Activated CD8-positive, alpha-beta memory T cell treated with anti-CD3 and anti-CD28 coated beads for 1 hour (primary cell): ENCODE results near the gene OXT.

ENCODE experiments used
- DNase-seq, 2 donors: peaks; one replicate each; pipeline ENCODE4 v3.0.0-alpha.2; 2020; ENCODE audit warnings: low read depth in 1 of 2; ENCODE audit errors: extremely low read depth in 1 of 2

The OXT gene

DNA sequence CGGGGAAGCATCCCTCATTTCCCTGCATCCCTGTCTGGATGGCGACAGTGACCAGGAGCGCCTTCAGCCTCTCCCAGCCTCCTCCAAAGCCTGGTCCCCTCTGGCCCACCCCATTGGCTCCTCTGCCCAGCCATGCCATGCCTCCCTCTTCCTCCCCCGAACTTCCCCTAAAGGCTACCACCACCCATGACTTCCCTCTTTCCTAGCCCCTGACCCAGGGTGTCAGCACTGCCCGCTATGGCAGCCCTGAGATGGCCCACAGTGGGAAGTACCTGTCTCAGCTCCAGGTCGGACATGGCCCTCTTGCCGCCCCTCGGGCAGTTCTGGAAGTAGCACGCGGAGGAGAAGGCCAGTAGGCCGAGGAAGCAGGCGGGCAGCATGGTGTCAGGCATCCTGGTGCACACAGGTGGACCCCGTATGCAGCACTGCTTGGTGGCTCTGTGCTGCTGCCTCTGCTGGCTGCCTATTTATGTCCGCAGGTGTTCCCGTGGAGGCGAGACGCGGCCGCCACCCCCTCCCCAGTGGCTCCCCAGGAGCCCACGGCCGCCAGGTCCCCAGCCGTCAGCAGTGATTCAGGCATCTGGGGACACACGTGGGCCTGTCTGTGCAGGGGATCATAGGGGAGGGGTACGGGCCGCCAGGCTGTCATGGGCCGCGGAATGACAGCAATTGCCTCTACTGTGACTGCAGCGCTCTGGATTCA, 13.0 kb downstream of the OXT start, which contains the start of gene AVP:
AVP (minus strand) TSS at position 442 of the 703 bp plus-strand sequence; CDS start at position 392, 50 bp downstream.
- DNase-seq, result no peak

DNA sequence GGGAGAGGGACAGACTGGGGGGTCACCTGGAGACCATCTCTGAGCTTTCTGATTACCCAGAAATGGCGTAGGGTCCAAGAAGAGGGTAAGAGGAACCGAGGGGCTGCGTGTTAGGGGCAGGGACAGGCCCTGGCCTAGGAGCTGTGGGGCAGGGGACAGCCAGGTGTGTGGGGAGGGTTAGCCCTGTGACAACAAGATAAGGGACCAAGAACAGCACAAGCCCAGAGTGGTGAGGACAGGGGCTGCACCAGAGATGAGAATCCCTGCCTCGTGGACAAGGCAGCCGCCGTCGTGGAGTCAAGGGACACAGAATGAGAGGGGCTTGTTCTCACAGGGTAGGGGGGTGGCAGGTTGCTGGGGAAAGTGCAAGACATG, 13.6 kb downstream of the OXT start:
- DNase-seq, result no peak

DNA sequence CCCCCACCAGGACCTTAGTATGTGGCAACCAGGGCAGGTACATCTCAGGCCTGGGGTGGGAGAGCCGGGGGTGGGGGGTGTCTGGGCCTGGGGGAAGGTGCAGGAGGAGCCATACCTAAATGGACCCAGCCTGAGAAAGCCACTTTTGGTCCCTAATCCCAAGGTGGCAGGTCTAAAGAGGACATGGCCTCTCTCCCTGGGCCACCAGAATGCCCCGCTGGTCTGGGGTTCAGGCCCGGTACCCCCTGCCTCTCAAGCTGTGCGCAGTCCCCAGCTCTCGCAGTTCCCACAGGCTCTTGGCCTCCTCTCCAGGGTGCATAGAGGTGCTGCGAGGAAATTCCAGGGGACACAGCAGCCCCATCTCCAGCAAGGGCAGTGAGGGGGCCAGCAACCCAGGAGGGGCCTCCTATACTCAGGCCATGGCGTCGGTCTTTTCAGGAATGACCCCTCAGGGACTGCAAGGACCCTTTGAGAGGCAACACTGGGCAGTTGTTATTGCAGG, 14.2 kb downstream of the OXT start:
- DNase-seq, result no peak

DNA sequence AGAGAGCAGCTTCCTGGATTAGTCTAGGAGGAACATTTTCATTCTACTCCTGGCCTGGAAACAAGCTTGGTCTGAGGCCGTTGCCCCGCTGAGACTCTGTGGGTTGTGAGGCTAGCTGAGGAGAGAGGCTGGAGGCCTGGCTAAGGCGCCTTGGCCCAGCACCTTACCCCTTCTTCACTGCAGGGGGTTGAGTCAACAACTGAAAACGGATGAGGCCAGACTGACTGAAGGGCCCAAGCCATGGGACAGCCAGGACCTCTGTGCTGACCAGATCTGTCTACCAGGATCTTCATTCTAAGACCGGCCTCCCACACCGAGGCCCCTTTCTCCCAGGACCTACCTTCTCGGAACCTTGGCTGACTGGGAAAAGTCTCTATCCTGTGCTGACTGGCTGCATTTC, 16.6 kb downstream of the OXT start:
- DNase-seq, result no peak

DNA sequence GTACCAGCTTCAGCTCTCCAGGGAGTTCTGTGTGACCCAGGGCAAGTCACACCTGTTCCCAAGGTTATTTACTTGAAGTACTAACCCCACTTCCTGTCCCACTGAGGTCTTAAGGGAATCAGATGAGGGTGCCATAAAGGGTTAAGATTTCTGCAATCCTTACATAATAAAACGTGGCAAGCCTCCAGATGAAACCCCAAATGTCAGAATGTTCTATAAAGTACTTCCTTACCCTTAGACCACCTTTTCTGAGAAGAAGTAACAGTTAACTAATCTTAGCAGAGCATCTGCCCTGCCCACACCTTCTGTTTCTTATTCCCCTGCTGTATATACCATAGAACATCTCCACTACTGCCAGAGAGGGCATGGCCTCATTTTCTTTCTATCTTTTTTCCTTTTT, 19.1 kb downstream of the OXT start:
- no peak for DNase-seq

DNA sequence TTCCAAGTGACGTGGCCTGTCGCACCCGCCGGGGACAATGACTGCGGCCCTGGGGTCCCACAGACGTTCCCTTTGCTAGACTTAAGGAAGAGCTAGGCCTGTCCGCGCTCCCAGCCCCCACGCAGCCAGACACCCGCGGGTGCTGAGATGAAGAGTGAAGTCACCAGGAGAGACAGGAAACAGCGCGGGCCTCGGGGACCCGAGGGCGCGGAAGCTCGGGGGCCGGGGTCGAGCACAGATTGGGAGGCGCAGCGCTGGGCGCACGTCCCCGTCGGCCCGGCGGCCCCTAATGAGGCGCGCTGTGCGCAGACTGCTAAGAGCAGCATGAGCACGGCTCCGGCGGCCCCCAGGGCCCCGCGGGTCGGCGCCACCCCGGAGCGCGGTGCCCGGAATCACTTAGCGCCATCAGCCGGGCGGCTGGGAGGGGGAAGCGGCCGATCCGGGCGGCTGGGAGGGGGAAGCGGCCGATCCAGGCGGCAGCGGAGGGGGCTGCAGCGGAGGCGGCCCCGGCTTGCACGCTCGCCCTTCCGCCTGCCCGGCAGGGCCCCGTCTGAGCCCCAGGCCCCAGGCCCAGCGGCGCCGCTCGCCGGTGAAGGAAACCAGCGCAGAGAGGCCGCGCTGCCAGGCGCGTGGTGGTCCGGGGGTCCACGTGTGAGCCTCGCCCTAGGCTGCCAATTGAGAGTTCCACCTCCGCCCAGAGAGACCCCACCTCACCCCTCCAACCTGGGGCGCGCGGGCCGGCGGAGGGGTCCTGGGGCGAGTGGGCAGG, 21.4 kb downstream of the OXT start:
- no peak for DNase-seq

DNA sequence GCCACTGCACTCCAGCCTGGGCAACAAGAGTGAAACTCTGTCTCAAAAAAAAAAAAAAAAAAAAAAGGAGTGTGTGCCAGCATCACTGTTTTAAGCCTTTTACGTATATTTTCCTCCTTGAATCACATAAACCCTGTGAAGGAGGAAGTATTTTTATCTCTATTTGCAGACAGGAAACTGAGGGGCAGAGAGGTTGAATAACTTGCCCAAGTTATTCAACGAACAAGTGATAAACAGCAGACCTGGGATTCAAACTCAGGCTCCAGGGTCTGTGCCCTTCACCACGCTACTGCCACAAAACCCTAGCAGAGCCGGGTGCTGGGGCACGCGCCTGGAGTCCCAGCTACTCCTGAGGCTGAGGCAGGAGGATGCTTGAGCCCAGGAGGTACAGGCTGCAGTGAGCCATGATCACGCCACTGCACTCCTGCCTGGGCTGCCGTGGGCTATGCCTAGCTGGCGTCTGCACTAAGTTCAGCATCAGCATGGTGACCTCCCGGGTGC, 22.5 kb downstream of the OXT start:
- no peak for DNase-seq

DNA sequence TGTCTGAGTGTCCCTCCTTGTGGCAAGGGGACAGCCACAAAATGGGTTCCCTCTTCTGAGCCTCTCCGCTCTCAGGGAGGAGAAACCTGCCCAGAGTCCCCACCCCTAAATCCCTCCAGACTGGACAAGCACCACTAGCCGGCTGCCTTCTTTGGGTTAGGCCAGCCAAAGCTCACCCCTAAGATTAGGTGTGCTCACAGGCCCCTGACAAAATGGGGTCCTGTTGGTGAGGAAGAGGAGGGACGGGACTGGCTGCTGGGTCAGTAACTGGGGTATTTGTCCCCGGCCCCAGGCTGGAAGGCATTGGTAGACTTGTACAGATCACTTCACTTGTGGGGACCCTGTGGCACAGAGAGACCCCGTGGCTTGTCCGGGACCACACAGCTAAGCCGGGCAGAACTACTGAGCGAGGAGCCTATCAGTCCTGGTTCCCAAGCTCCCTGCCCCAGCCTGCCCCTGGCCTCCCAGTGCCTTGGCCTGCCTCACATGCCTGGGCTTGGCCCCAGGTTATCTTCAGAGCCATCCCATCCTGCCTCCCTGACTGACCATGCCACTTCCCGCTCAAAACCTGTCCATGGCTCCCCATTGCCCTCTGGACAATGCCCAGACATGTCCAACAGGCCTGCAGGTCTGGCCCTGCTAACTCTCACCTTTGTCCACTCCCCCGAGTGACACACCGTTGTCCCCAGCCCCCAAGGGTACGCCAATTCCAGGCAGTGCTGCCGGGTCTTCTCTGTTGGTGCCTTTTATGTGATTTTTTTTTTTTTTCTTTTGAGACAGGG, 23.6 kb downstream of the OXT start:
- no peak for DNase-seq

DNA sequence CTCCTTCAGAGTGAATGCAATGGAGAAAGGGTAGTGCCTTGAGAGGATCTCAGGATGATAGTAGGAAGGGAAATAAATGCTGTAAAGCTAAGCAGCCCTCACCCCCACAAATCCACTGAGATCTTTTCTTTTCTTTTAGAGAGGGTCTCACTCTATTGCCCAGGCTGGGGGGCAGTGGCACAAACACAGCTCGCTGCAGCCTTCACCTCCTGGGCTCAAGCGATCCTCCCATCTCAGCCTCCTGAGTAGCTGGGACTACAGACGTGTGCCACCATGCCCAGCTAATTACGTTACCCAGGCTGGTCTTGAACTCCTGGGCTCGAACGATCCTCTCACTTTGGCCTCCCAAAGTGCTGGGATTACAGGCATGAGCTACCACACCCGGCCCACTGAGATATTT, 29.1 kb downstream of the OXT start:
- DNase-seq, result no peak

DNA sequence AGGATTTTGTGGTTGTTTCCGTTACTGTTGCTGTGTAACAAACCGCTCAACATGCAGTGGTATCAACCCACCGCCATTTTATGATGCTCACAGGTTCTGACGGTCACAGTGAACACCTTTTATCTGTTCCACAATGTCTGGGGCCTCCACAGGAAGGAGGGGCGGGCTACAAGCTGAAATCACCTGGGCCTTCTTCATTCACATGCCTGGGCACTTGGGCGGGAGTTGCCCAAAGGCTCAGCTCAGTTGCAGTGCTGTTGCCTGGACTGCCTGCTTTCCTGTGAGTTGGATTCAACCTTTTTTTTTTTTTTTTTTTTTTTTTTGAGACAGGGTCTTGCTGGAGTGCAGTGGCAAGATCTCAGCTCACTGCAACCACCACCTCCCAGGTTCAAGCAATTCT, 29.8 kb downstream of the OXT start:
- no peak for DNase-seq

DNA sequence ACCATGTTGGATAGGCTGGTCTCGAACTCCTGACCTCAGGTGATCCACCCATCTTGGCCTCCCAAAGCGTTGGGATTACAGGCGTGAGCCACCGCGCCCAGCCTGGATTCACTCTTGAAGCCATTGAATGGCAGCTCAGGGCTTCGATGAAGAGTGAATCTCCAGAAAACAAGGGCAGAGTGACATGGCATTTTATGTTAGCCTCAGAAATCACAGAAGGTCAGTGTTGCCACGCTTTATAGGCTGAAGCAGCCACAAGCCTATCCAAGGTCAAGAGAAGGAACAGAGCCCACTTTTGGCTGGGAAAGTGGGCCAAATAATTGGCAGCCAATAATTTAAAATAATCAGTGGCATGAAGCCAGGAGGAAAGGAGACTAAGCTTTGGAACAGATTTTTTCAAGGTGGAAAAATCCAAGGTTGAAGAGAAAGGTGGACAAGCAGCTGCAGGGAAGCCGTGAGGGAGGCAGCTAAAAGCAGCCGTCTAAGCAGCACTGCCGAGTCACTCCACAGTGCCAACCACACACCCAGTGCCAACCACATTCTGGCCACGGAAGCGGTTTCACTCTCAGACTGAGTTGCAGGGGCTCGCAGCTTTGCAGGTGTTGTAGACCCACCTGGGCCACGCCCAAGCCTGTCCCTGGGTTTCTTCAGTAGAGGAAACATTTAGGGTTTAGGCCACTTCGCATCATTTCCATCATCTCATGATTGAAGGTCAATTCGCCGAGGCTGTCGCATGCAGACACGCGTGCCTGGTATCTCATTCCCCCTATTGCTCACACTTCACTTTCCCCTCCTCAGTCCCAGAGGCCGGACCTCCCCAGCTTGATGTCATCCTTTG, 30.5 kb downstream of the OXT start:
- peak in 1 of 2 donors; percentile 30 for DNase-seq

DNA sequence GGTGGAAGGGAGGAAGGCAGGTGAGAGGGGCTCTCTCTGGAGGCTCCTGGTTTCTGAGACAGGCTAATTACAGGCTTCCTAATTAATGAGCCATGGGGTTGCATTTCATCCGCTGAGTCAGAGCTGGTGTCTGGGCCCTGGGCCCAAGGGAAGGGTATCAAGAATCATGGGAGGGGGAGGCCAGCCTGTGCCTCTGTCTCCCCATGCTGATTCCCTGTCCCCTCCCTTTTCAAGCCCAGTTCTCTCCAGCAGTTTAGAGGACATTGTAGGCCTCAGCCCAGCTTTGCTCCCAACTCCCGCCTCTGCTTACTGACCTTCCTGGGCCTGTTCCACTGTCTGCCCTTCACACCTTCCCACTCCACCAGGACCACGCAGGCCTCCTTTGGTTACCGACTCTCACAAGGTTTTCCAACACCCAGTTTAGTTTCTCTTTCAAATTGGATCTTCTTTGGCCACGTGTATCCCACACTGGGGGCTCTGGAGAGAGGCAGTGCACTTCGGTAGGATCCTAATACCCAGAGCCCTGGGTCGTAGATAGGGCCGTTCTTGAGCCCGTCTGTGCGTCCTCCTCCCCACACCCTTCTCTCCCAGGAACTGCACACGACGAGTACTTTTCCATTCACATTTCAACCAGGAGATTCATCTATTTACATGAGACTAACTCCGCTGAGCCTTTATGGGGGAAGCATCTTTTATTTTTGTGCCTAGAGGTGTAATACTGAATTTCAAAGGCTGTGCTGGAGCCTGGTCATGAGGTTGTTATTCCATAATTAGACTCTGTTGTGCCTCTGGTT, 31.4 kb downstream of the OXT start:
- no peak for DNase-seq

DNA sequence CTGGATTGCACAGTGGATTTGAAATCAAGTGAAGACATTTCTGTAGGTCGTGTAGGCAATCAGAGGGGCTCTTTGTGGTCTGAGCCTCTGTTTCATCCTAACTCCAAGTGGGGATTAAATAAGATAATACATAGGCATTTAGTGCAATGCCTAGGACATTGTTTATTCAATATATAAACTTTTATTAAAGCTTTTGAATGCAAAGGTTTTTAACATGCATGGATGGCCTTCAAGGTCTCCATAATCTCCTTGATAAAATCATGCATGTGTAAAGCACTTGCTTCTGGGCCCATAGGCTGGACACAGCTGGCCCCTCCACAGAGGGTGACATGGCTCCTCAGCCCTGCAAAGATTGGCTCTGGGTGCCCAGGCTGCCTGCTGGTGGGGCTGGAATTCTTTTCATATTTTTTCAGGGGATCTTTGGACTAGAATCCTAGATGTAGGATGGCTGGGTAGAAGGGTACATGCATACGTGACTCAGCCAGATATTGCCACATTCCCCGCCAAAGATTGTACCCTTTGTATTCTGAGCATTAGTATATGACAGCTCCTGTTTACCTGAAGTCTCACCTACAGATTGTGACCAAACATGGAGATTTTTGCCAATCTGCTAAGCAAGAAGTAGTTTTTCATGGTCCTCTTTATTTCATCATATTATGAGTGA, 32.1 kb downstream of the OXT start:
- no peak for DNase-seq

DNA sequence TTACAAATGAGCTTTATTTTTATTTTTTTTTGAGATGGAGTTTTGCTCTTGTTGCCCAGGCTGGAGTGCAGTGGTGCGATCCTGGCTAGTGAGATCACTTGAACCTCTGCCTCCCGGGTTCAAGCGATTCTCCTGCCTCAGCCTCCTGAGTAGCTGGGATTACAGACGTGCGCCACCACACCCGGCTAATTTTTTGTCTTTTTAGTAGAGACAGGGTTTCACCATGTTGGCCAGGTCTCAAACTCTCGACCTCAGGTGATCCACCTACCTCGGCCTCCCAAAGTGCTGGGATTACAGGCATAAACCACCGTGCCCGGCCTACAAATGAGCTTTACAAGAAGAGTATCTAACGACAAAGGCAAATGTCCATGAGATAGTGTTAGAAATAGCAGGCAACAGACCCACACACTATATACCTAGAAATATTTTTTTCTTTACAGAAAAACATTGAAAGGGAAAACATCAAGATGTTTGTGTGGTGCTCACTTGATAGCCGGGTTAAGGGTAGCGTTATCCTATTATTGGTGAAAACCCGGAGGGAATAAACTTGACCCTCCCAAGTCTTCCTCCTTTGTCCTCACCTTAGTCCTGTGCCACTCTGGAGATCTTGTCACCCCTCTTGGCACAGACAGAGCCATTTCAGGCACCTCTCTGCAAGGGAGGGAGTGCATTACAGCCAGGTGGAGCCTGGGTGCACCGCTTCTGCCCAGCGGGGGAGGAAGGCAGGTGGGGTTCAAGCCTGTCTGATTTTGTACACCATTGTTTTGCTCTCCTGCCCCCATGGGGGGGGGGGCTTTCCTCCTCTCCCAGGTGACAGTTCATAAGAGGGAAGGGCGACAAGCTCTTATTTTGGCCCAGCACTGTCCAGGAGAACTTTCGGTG, 34.1 kb downstream of the OXT start:
- no peak for DNase-seq

DNA sequence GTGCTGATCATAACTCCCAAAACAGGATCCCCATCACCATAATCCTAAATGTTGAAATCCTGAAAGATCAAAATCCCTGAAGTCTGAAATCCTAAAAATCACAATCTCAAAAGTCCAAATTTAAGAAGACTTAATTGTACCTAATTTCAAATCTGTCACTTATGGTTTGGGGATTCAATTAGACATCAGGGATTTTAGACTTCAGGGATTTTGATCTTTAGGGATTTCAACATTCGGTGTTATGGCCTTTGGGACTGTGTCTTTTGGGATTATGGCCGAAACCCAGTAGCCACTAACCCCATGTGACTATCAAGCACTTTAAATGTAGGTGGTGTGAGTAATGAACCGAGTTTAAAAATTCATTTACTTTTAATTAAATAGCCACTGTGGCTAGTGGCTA, 34.8 kb downstream of the OXT start:
- no peak for DNase-seq

DNA sequence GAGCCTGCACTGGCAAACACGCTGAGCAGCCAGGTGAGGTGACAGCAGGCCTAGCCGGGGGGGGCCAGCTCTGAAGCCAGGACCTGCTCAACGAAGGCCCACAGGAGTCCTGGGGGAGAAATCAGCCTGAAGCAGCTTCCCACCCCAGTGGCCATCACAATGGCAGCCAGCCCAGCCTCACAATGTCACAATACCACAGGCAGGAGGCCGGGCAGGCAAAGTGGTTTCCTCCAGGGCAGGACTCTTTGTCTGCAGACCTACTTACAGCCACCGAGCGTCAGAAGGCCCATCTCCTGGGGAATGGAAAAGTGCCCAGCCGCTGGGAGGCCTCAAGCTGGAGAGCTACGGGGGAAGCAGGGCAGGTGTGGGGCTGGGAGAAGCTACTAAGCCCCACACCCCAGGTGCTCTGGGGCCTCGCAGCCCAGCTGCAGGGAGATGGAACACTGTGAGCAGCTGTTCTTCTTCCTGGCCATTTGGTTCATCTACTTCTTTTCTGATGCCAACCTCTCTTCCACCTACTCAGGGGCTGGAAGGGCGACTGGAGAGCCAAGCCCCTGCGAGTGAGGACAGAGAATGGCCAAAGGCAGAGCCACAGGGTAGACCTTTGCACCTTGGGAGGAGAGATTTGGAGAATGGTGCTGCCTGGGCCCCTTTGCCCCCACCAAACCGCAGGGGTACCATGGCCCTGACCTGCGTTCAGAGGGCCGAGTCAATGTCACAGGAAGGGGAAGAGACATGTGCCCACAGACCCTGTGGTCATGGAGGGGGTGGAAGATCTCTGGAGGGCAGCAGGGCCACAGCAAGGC, 35.4 kb downstream of the OXT start:
- no peak for DNase-seq

DNA sequence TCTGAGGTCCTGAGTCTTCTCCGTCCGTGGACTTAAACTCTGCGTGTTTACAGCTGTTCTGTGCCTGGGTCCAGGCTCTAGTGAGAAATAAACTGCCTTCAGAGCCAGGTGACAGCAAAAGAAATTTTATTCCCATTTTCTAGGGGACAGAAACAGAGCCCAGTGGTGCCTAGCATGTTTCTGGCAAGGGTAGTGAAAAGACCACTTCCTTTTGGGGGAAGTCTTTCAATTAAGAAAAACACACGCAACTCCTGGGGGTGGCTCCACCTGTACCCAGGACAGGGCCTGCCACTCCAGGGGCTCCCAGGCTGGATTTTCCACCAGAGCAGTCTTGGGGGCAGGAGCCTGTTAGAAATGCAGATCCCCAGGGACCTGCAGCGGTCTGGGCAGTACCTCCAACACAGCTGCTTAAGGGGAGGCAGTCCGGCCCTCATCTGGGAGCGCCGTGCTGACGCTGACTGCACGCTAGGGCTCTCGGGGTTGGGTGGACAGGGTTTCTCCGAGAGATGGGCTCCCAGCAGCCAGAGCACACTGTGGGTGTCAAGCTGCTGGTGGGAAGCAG, 36.1 kb downstream of the OXT start:
- DNase-seq, result no peak
